OCI-LY1 (cell line): Measurements from ENCODE around the gene NPAS2.

Experiments
- H2AFZ ChIP-seq: fragments of 200-600 bp; sonication (generic), shearing (Covaris generic); 2 replicates; pipeline ENCODE4 v1.6.0; 2014; ENCODE audit warnings: antibody characterized with exemption, mild to moderate bottlenecking, low read length
- H3F3A ChIP-seq: fragments of 200-600 bp; sonication (generic), shearing (Covaris generic); 2 replicates; pipeline ENCODE4 v1.6.0; 2014; ENCODE audit warnings: mild to moderate bottlenecking, antibody characterized with exemption, low read length, moderate library complexity; ENCODE audit not compliant: insufficient read depth
- H3K27ac ChIP-seq: fragments of 200-600 bp; sonication (generic); 2 replicates; pipeline ENCODE4 v1.5.1; 2014; ENCODE audit warnings: low read length, mixed run types, mild to moderate bottlenecking, low read depth; ENCODE audit not compliant: poor library complexity, severe bottlenecking
- H3K27me3 ChIP-seq: fragments of 200-600 bp; sonication (generic); 2 replicates; pipeline ENCODE4 v1.6.0; 2014; ENCODE audit warnings: antibody characterized with exemption, mild to moderate bottlenecking, low read length, moderate library complexity; ENCODE audit not compliant: insufficient read depth
- H3K36me3 ChIP-seq: fragments of 200-600 bp; sonication (generic); 2 replicates; pipeline ENCODE4 v1.6.1; 2014; ENCODE audit warnings: mild to moderate bottlenecking, antibody characterized with exemption, low read length, moderate library complexity, mixed read lengths; ENCODE audit not compliant: insufficient read depth
- H3K4me1 ChIP-seq: fragments of 200-600 bp; sonication (generic); 2 replicates; pipeline ENCODE4 v1.5.1; 2014; ENCODE audit warnings: mild to moderate bottlenecking, low read length, moderate library complexity; ENCODE audit not compliant: insufficient read depth, severe bottlenecking
- H3K4me2 ChIP-seq: fragments of 200-600 bp; sonication (generic), shearing (Covaris generic); 2 replicates; pipeline ENCODE4 v1.6.1; 2014; ENCODE audit warnings: low read length
- H3K4me3 ChIP-seq: fragments of 200-600 bp; sonication (generic); 2 replicates; pipeline ENCODE4 v1.5.1; 2014; ENCODE audit warnings: low read length, low read depth, mild to moderate bottlenecking, mixed read lengths; ENCODE audit not compliant: poor library complexity, severe bottlenecking
- H3K79me2 ChIP-seq: fragments of 200-600 bp; shearing (Covaris generic); 2 replicates; pipeline ENCODE4 v1.6.1; 2016; ENCODE audit warnings: mixed run types, low read length, mixed read lengths; ENCODE audit not compliant: insufficient read depth
- H3K9ac ChIP-seq: fragments of 200-600 bp; sonication (generic), shearing (Covaris generic); 2 replicates; pipeline ENCODE4 v1.6.1; 2014; ENCODE audit warnings: mild to moderate bottlenecking, low read length, mixed read lengths
- H3K9me2 ChIP-seq: fragments of 200-600 bp; sonication (generic), shearing (Covaris generic); 2 replicates; pipeline ENCODE4 v1.6.1; 2014; ENCODE audit warnings: low read depth, mild to moderate bottlenecking, low read length, mixed read lengths
- H3K9me3 ChIP-seq: fragments of 200-600 bp; shearing (Covaris generic); 2 replicates; pipeline ENCODE4 v1.6.1; 2014; ENCODE audit warnings: low read length, mixed read lengths
- H4K20me1 ChIP-seq: fragments of 200-600 bp; sonication (generic), shearing (Covaris generic); 2 replicates; pipeline ENCODE4 v1.6.0; 2016; ENCODE audit warnings: mild to moderate bottlenecking, low read length; ENCODE audit not compliant: insufficient read depth
- CTCF ChIP-seq: fragments of 200-600 bp; sonication (generic), shearing (Covaris generic); IDR thresholded peaks from 2 replicates; pipeline ENCODE4 v1.5.1; 2017; ENCODE audit warnings: mild to moderate bottlenecking, antibody characterized with exemption, low read length, moderate library complexity, mixed read lengths
- EZH2 ChIP-seq: fragments of 200-600 bp; sonication (generic), shearing (Covaris generic); IDR thresholded peaks from 2 replicates; pipeline ENCODE4 v1.8.0; 2017; ENCODE audit warnings: borderline replicate concordance, mixed run types, mild to moderate bottlenecking, antibody characterized with exemption, low read length, moderate library complexity, mixed read lengths

Gene NPAS2

GRCh38 chr2:100998235-100998573 is 178.3 kb downstream of the NPAS2 start:
- Histone ChIP-seq H3F3A (no peaks in the 10 kb centered on the region), H3K4me1 (peaks cover 9% of the 10 kb centered on the region), H3K27ac (no peak overlapping the region), H3K4me3 (no peak overlapping the region), H3K27me3 (no peaks in the 10 kb centered on the region), H3K9me3 (no peaks in the 10 kb centered on the region), H3K9me2 (no peaks in the 10 kb centered on the region), H4K20me1 (no peaks in the 10 kb centered on the region), H3K9ac (no peak overlapping the region), H3K79me2 (peaks cover 11% of the 10 kb centered on the region), H3K4me2 (no peak overlapping the region), H3K36me3 (peaks cover 10% of the 10 kb centered on the region), H2AFZ (no peak overlapping the region)
- TF ChIP-seq CTCF (no peak), EZH2 (no peak)

GRCh38 chr2:100999995-101000394 is 180.1 kb downstream of the NPAS2 start:
- Histone ChIP-seq H3K4me1 (peaks cover 22% of the 10 kb centered on the region), H3K36me3 (peaks cover 27% of the 10 kb centered on the region), H4K20me1 (no peaks in the 10 kb centered on the region), H3K27me3 (no peaks in the 10 kb centered on the region), H3K79me2 (peaks cover 15% of the 10 kb centered on the region), H3K4me3 (no peak overlapping the region), H3K9me3 (no peaks in the 10 kb centered on the region), H3K9ac (no peak overlapping the region), H2AFZ (no peak overlapping the region), H3K9me2 (no peaks in the 10 kb centered on the region), H3K27ac (no peak overlapping the region), H3F3A (no peaks in the 10 kb centered on the region), H3K4me2 (no peak overlapping the region)
- TF ChIP-seq EZH2 = no peak
- TF ChIP-seq CTCF = no peak

GRCh38 chr2:101001691-101002561 is 182.0 kb downstream of the NPAS2 start, which contains the start of gene RPL31:
Gene RPL31 (plus strand): TSS chr2:101002289. CDS start chr2:101002702, 413 bp downstream.
- H3K27me3 ChIP-seq = no peaks in the 10 kb centered on the region
- TF ChIP-seq CTCF (no peak), EZH2 (no peak)
- no peaks in the 10 kb centered on the region for H4K20me1 ChIP-seq
- peak within 1 kb of the TSS; percentile 68 for H3K4me2 ChIP-seq
- peak within 1 kb of the TSS; percentile 90 for H3K9ac ChIP-seq
- H3F3A ChIP-seq = no peaks in the 10 kb centered on the region
- H3K9me3 ChIP-seq = no peaks in the 10 kb centered on the region
- peaks cover 47% of the 10 kb centered on the region for H3K36me3 ChIP-seq
- H3K4me1 ChIP-seq = peaks cover 22% of the 10 kb centered on the region
- no peaks in the 10 kb centered on the region for H3K9me2 ChIP-seq
- H3K4me3 ChIP-seq = peak within 1 kb of the TSS; percentile 96
- no peak within 1 kb of the TSS for H2AFZ ChIP-seq
- H3K79me2 ChIP-seq = peaks cover 15% of the 10 kb centered on the region
- H3K27ac ChIP-seq = peak within 1 kb of the TSS; percentile 66
